SK-N-SH (cell line): ENCODE data around the gene GPD2.

ENCODE experiments used
- CTCF ChIP-seq: fragments of 200-600 bp; sonication (generic); IDR thresholded peaks from 2 replicates; pipeline ENCODE4 v1.6.1; 2017; ENCODE audit warnings: antibody characterized with exemption, mild to moderate bottlenecking, moderate library complexity
- POLR2AphosphoS5 ChIP-seq: IDR thresholded peaks from 2 replicates; pipeline ENCODE4 v1.6.1; 2012; ENCODE audit warnings: low read depth, low read length
- RAD21 ChIP-seq: IDR thresholded peaks from 2 replicates; pipeline ENCODE4 v1.6.1; 2012; ENCODE audit warnings: mild to moderate bottlenecking, low read length
- REST ChIP-seq: IDR thresholded peaks from 2 replicates; pipeline ENCODE4 v1.6.1; 2012; ENCODE audit warnings: mild to moderate bottlenecking, low read depth, low read length, moderate library complexity
- TAF1 ChIP-seq: IDR thresholded peaks from 2 replicates; pipeline ENCODE4 v1.6.1; 2012; ENCODE audit warnings: low read depth, mild to moderate bottlenecking, low read length, moderate library complexity, borderline replicate concordance
- TCF12 ChIP-seq: IDR thresholded peaks from 2 replicates; pipeline ENCODE4 v1.4.0; 2012
- USF1 ChIP-seq: IDR thresholded peaks from 2 replicates; pipeline ENCODE4 v1.4.0; 2012; ENCODE audit warnings: low read depth, borderline replicate concordance

- TF ChIP-seq TAF1: no peak
- TF ChIP-seq TCF12: no peak
- no peak for TF ChIP-seq REST
- no peak for TF ChIP-seq RAD21
- no peak for TF ChIP-seq CTCF
- no peak for TF ChIP-seq USF1
- no peak for TF ChIP-seq POLR2AphosphoS5
Observed at GRCh38 chr2:156470975-156471583, 34.9 kb downstream of the GPD2 start.
